ENCODE results near the gene ZNF277.

The ZNF277 gene

GRCh38 chr7:112262036-112262435, 55.5 kb downstream of the ZNF277 start:
- no peak overlapping the region for H3K4me3 ChIP-seq (ENCODE audit: low read length)
- no peaks in the 10 kb centered on the region for H3K9me3 ChIP-seq (ENCODE audit: insufficient read depth, low read depth, low read length)
- H3K4me1 ChIP-seq (ENCODE audit: insufficient read depth, low read length), result peaks cover 26% of the 10 kb centered on the region
- no peaks in the 10 kb centered on the region for H3K27me3 ChIP-seq (ENCODE audit: insufficient read depth, low read length)
- no peaks in the 10 kb centered on the region for H3K36me3 ChIP-seq (ENCODE audit: insufficient read depth, low read depth, low read length)
- H3K27ac ChIP-seq (ENCODE audit: low read length), result no peak overlapping the region
- H3K9ac ChIP-seq (ENCODE audit: low read depth, low read length), result no peak overlapping the region

GRCh38 chr7:112262855-112263487, 56.5 kb downstream of the ZNF277 start:
- no peaks in the 10 kb centered on the region for H3K27me3 ChIP-seq (ENCODE audit: insufficient read depth, low read length)
- no peak overlapping the region for H3K4me3 ChIP-seq (ENCODE audit: low read length)
- no peaks in the 10 kb centered on the region for H3K9me3 ChIP-seq (ENCODE audit: insufficient read depth, low read depth, low read length)
- H3K36me3 ChIP-seq (ENCODE audit: insufficient read depth, low read depth, low read length), result no peaks in the 10 kb centered on the region
- no peak overlapping the region for H3K27ac ChIP-seq (ENCODE audit: low read length)
- no peak overlapping the region for H3K9ac ChIP-seq (ENCODE audit: low read depth, low read length)
- peaks cover 27% of the 10 kb centered on the region for H3K4me1 ChIP-seq (ENCODE audit: insufficient read depth, low read length)

GRCh38 chr7:112263519-112263918, 57.0 kb downstream of the ZNF277 start:
- H3K36me3 ChIP-seq (ENCODE audit: insufficient read depth, low read depth, low read length), result no peaks in the 10 kb centered on the region
- H3K27ac ChIP-seq (ENCODE audit: low read length), result no peak overlapping the region
- H3K9ac ChIP-seq (ENCODE audit: low read depth, low read length), result no peak overlapping the region
- no peak overlapping the region for H3K4me3 ChIP-seq (ENCODE audit: low read length)
- H3K4me1 ChIP-seq (ENCODE audit: insufficient read depth, low read length), result peaks cover 27% of the 10 kb centered on the region
- H3K27me3 ChIP-seq (ENCODE audit: insufficient read depth, low read length), result no peaks in the 10 kb centered on the region
- no peaks in the 10 kb centered on the region for H3K9me3 ChIP-seq (ENCODE audit: insufficient read depth, low read depth, low read length)

GRCh38 chr7:112266141-112266540, 59.6 kb downstream of the ZNF277 start:
- Histone ChIP-seq H3K27me3 (ENCODE audit: insufficient read depth, low read length) (no peaks in the 10 kb centered on the region), H3K4me1 (ENCODE audit: insufficient read depth, low read length) (peaks cover 20% of the 10 kb centered on the region), H3K4me3 (ENCODE audit: low read length) (no peak overlapping the region), H3K36me3 (ENCODE audit: insufficient read depth, low read depth, low read length) (no peaks in the 10 kb centered on the region), H3K9ac (ENCODE audit: low read depth, low read length) (no peak overlapping the region), H3K27ac (ENCODE audit: low read length) (no peak overlapping the region), H3K9me3 (ENCODE audit: insufficient read depth, low read depth, low read length) (no peaks in the 10 kb centered on the region)

- Histone ChIP-seq H3K27ac (ENCODE audit: low read length) (no peak overlapping the region), H3K9me3 (ENCODE audit: insufficient read depth, low read depth, low read length) (no peaks in the 10 kb centered on the region), H3K4me1 (ENCODE audit: insufficient read depth, low read length) (peaks cover 16% of the 10 kb centered on the region; the same call in 1 of the 2 replicates), H3K36me3 (ENCODE audit: insufficient read depth, low read depth, low read length) (no peaks in the 10 kb centered on the region), H3K27me3 (ENCODE audit: insufficient read depth, low read length) (no peaks in the 10 kb centered on the region), H3K9ac (ENCODE audit: low read depth, low read length) (no peak overlapping the region), H3K4me3 (ENCODE audit: low read length) (no peak overlapping the region)
Measured at GRCh38 chr7:112266595-112267270, 60.2 kb downstream of the ZNF277 start.

GRCh38 chr7:112267944-112268691, 61.6 kb downstream of the ZNF277 start:
- no peak overlapping the region for H3K9ac ChIP-seq (ENCODE audit: low read depth, low read length)
- no peaks in the 10 kb centered on the region for H3K27me3 ChIP-seq (ENCODE audit: insufficient read depth, low read length)
- no peaks in the 10 kb centered on the region for H3K9me3 ChIP-seq (ENCODE audit: insufficient read depth, low read depth, low read length)
- peaks cover 12% of the 10 kb centered on the region for H3K4me1 ChIP-seq (ENCODE audit: insufficient read depth, low read length)
- no peak overlapping the region for H3K27ac ChIP-seq (ENCODE audit: low read length)
- H3K36me3 ChIP-seq (ENCODE audit: insufficient read depth, low read depth, low read length), result no peaks in the 10 kb centered on the region
- no peak overlapping the region for H3K4me3 ChIP-seq (ENCODE audit: low read length)

- Histone ChIP-seq H3K9ac (ENCODE audit: low read depth, low read length) (no peak overlapping the region), H3K9me3 (ENCODE audit: insufficient read depth, low read depth, low read length) (no peaks in the 10 kb centered on the region), H3K36me3 (ENCODE audit: insufficient read depth, low read depth, low read length) (no peaks in the 10 kb centered on the region), H3K27ac (ENCODE audit: low read length) (no peak overlapping the region), H3K4me3 (ENCODE audit: low read length) (no peak overlapping the region), H3K4me1 (ENCODE audit: insufficient read depth, low read length) (peaks cover 12% of the 10 kb centered on the region), H3K27me3 (ENCODE audit: insufficient read depth, low read length) (no peaks in the 10 kb centered on the region)
Measured at GRCh38 chr7:112271162-112271561, 64.7 kb downstream of the ZNF277 start.

- no peaks in the 10 kb centered on the region for H3K27me3 ChIP-seq (ENCODE audit: insufficient read depth, low read length)
- H3K36me3 ChIP-seq (ENCODE audit: insufficient read depth, low read depth, low read length), result no peaks in the 10 kb centered on the region
- H3K4me3 ChIP-seq (ENCODE audit: low read length), result no peak overlapping the region
- no peaks in the 10 kb centered on the region for H3K9me3 ChIP-seq (ENCODE audit: insufficient read depth, low read depth, low read length)
- H3K27ac ChIP-seq (ENCODE audit: low read length), result peak overlapping the region; percentile 5
- peaks cover 7% of the 10 kb centered on the region for H3K4me1 ChIP-seq (ENCODE audit: insufficient read depth, low read length)
- no peak overlapping the region for H3K9ac ChIP-seq (ENCODE audit: low read depth, low read length)
Measured at GRCh38 chr7:112272921-112273561, 66.5 kb downstream of the ZNF277 start.

- H3K9ac ChIP-seq (ENCODE audit: low read depth, low read length), result no peak overlapping the region
- H3K4me1 ChIP-seq (ENCODE audit: insufficient read depth, low read length), result no peaks in the 10 kb centered on the region; the same call in 1 of the 2 replicates
- no peak overlapping the region for H3K27ac ChIP-seq (ENCODE audit: low read length)
- H3K27me3 ChIP-seq (ENCODE audit: insufficient read depth, low read length), result no peaks in the 10 kb centered on the region
- H3K36me3 ChIP-seq (ENCODE audit: insufficient read depth, low read depth, low read length), result no peaks in the 10 kb centered on the region
- H3K9me3 ChIP-seq (ENCODE audit: insufficient read depth, low read depth, low read length), result no peaks in the 10 kb centered on the region
- H3K4me3 ChIP-seq (ENCODE audit: low read length), result no peak overlapping the region
Measured at GRCh38 chr7:112279042-112279441, 72.5 kb downstream of the ZNF277 start.

GRCh38 chr7:112280267-112280666, 73.8 kb downstream of the ZNF277 start:
- Histone ChIP-seq H3K27ac (ENCODE audit: low read length) (no peak overlapping the region), H3K4me1 (ENCODE audit: insufficient read depth, low read length) (no peaks in the 10 kb centered on the region), H3K9me3 (ENCODE audit: insufficient read depth, low read depth, low read length) (no peaks in the 10 kb centered on the region), H3K36me3 (ENCODE audit: insufficient read depth, low read depth, low read length) (no peaks in the 10 kb centered on the region), H3K27me3 (ENCODE audit: insufficient read depth, low read length) (no peaks in the 10 kb centered on the region), H3K9ac (ENCODE audit: low read depth, low read length) (no peak overlapping the region), H3K4me3 (ENCODE audit: low read length) (no peak overlapping the region)

- Histone ChIP-seq H3K9ac (ENCODE audit: low read depth, low read length) (no peak overlapping the region), H3K4me1 (ENCODE audit: insufficient read depth, low read length) (peaks cover 10% of the 10 kb centered on the region), H3K4me3 (ENCODE audit: low read length) (no peak overlapping the region), H3K27me3 (ENCODE audit: insufficient read depth, low read length) (no peaks in the 10 kb centered on the region), H3K36me3 (ENCODE audit: insufficient read depth, low read depth, low read length) (no peaks in the 10 kb centered on the region), H3K27ac (ENCODE audit: low read length) (no peak overlapping the region), H3K9me3 (ENCODE audit: insufficient read depth, low read depth, low read length) (no peaks in the 10 kb centered on the region)
Measured at GRCh38 chr7:112282476-112283188, 76.1 kb downstream of the ZNF277 start.
